Astrocyte of the spinal cord (primary cell): ENCODE results near the gene CAVIN4.

Experiments used
- DNase-seq: peaks from one replicate; pipeline ENCODE4 v3.0.0; 2011; ENCODE audit warnings: low read depth, low spot score
- H3K4me3 ChIP-seq: 2 replicates; pipeline ENCODE4 v1.5.1; 2011; ENCODE audit warnings: low read depth, mild to moderate bottlenecking, low read length, moderate library complexity
- CTCF ChIP-seq: IDR thresholded peaks from 2 replicates; pipeline ENCODE4 v1.5.1; 2012; ENCODE audit warnings: low read depth, mild to moderate bottlenecking, low read length, inconsistent platforms
- in situ Hi-C: cut with HindIII; loops from 2 replicates; pipeline ENCODE4 v1.10.0; 2017; ENCODE audit warnings: low sequenced_read_pairs

CAVIN4 gene

GRCh38 chr9:100619194-100619593 is 41.3 kb downstream of the CAVIN4 start:
- H3K4me3 ChIP-seq, result no peak overlapping the region
- in situ Hi-C loops, result no loop called here
- no peak for DNase-seq
- no peak for TF ChIP-seq CTCF

- H3K4me3 ChIP-seq, result no peak overlapping the region
- no peak for TF ChIP-seq CTCF
- in situ Hi-C loops, result no loop called here
- DNase-seq, result no peak
Observed at GRCh38 chr9:100619665-100620064, 41.8 kb downstream of the CAVIN4 start.

DNA sequence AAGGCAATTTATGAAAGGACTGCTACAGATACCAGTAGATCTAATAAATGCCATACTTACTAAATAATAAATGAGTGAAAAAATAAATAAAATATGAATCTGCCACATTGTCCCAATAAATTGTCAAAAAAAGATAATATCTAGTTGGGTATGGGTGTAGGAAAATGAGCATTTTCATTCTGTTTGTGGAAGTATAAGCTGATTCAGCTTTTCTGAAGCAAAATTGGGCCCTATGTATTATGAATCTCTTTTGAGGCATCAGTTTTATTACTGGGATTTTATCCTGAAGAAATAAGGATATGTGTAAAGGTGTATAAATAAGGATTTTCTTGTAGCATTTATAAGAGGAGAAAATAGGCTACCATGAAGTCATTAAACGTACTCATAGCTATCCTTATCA is 46.1 kb downstream of the CAVIN4 start:
- no peak overlapping the region for H3K4me3 ChIP-seq
- DNase-seq, result no peak
- in situ Hi-C loops, result no loop called here
- TF ChIP-seq CTCF, result no peak

DNA sequence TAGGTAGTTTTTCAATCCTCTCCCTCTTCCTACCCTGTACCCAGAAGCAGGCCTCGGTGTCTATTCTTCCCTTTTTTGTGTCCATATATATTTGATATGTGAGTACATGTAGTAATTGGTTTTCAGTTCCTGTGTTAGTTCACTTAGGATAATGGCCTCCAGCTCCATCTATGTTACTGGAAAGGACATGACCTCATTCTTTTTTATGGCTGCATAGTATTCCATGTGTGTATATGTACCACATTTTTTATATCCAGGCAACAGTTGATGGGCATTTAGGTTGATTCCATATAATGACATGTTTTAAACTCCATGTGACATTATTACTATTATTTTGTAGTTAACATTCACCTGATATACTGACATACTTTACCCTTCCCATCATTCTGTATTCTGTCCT is 49.1 kb downstream of the CAVIN4 start:
- DNase-seq, result no peak
- in situ Hi-C loops, result no loop called here

GRCh38 chr9:100637787-100638186 is 59.9 kb downstream of the CAVIN4 start:
- no peak for DNase-seq
- TF ChIP-seq CTCF, result no peak
- no peak overlapping the region for H3K4me3 ChIP-seq
- in situ Hi-C loops, result no loop called here

More for the DNA sequence above, 49.1 kb downstream of the CAVIN4 start:
- TF ChIP-seq CTCF, result no peak
- no peak overlapping the region for H3K4me3 ChIP-seq
